HL-60 (cell line): Measurements from ENCODE around the gene TRIP4.

Experiments used
- DNase-seq, 2 experiments: peaks; one replicate each; pipeline ENCODE4 v3.0.0-alpha.2; 2010 to 2020; ENCODE audit warnings: low read depth in 1 of 2, low spot score in 1 of 2
- H3K27ac ChIP-seq: fragments of 250-450 bp; sonication (Bioruptor Pico); replicated peaks from 2 replicates; pipeline ENCODE4 v1.5.1; 2020; ENCODE audit warnings: mild to moderate bottlenecking, moderate library complexity
- H3K27me3 ChIP-seq: fragments of 250-450 bp; sonication (Bioruptor Pico); 2 replicates; pipeline ENCODE4 v1.5.1; 2021; ENCODE audit warnings: mild to moderate bottlenecking, moderate library complexity; ENCODE audit not compliant: insufficient read depth, poor library complexity, severe bottlenecking
- H3K4me3 ChIP-seq: replicated peaks from 2 replicates; pipeline ENCODE4 v1.5.1; 2011; ENCODE audit warnings: mild to moderate bottlenecking, control low read depth, low read length; ENCODE audit not compliant: insufficient read depth
- CTCF ChIP-seq: IDR thresholded peaks from one replicate; pipeline ENCODE4 v1.5.1; 2011; ENCODE audit warnings: low read length, control low read depth, inconsistent platforms; ENCODE audit not compliant: insufficient read depth
- GABPA ChIP-seq: IDR thresholded peaks from 2 replicates; pipeline ENCODE4 v1.6.1; 2012; ENCODE audit warnings: low read depth
- POLR2AphosphoS5 ChIP-seq: IDR thresholded peaks from 2 replicates; pipeline ENCODE4 v1.6.1; 2012; ENCODE audit warnings: low read depth
- SPI1 ChIP-seq: IDR thresholded peaks from 2 replicates; pipeline ENCODE4 v1.6.1; 2012; ENCODE audit warnings: low read depth, mild to moderate bottlenecking, borderline replicate concordance
- TF ChIP-seq, protein P1 (sequence below): IDR thresholded peaks from 2 replicates; pipeline ENCODE4 v1.6.1; 2012; ENCODE audit warnings: low read depth; ENCODE audit not compliant: insufficient replicate concordance

Gene TRIP4

DNA sequence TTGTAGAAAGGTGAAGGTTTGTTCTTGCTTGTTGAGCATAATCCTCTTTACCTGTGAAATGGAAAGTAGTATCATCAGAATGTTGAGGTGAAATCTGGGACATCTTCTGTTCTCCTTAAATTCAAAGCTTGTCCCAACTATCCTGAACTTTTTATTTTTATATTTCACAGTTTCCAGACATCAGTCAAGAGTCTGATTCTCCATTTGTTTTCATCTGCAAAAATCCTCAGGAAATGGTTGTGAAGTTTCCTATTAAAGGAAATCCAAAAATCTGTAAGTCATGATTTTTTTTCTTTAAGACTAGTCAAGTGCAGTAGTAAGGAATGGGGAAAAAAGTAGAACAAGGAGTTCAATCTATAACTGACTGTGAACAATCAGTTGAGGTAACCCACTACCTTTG lies 57.2 kb downstream of the TRIP4 start:
- DNase-seq: no peak
- no peaks in the 10 kb centered on the region for H3K27me3 ChIP-seq
- H3K4me3 ChIP-seq: no peak overlapping the region
- TF ChIP-seq GABPA: no peak
- TF ChIP-seq SPI1: no peak
- TF ChIP-seq CTCF: no peak
- TF ChIP-seq, protein P1, sequence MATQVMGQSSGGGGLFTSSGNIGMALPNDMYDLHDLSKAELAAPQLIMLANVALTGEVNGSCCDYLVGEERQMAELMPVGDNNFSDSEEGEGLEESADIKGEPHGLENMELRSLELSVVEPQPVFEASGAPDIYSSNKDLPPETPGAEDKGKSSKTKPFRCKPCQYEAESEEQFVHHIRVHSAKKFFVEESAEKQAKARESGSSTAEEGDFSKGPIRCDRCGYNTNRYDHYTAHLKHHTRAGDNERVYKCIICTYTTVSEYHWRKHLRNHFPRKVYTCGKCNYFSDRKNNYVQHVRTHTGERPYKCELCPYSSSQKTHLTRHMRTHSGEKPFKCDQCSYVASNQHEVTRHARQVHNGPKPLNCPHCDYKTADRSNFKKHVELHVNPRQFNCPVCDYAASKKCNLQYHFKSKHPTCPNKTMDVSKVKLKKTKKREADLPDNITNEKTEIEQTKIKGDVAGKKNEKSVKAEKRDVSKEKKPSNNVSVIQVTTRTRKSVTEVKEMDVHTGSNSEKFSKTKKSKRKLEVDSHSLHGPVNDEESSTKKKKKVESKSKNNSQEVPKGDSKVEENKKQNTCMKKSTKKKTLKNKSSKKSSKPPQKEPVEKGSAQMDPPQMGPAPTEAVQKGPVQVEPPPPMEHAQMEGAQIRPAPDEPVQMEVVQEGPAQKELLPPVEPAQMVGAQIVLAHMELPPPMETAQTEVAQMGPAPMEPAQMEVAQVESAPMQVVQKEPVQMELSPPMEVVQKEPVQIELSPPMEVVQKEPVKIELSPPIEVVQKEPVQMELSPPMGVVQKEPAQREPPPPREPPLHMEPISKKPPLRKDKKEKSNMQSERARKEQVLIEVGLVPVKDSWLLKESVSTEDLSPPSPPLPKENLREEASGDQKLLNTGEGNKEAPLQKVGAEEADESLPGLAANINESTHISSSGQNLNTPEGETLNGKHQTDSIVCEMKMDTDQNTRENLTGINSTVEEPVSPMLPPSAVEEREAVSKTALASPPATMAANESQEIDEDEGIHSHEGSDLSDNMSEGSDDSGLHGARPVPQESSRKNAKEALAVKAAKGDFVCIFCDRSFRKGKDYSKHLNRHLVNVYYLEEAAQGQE: no peak
- H3K27ac ChIP-seq: no peak overlapping the region

GRCh38 chr15:64447536-64448315 lies 60.1 kb downstream of the TRIP4 start:
- TF ChIP-seq SPI1: peak; percentile 73; the same call in 1 of the 2 replicates
- TF ChIP-seq, protein P1: no peak
- Histone ChIP-seq H3K27me3 (no peaks in the 10 kb centered on the region), H3K4me3 (no peak overlapping the region), H3K27ac (peak overlapping the region; percentile 23; the same call in 1 of the 2 replicates)
- peak in 1 of 2 experiments; percentile 56 for DNase-seq

DNA sequence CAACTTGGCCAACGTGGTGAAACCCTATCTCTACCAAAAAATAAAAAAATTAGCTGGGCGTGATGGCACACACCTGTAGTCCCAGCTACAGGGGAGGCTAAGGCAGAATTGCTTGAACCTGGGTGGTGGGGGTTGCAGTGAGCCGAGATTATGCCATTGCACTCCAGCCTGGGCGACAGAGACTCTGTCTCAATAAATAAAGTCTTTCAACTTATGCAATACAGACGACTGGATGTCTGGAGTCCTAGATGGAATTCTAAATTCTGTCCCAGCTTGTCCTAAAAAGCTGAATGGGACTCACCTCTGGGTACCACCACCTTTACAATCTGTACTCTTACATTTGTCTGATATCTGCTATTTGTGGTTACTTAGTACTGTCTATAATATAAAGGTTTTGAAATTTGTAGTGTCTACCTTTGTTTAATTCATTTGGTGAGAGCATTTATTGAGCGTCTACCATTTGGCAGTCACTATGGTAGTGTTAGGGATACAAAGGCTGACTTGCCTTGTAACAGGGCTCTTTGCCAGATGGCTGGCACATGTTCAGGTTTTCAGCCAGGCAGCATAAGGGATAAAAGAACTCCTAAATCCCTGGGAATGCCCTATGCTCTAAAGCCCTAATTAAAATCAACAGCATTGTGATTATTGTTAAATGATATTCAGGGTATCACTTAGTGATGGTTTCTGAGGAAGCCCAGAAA lies 65.5 kb downstream of the TRIP4 start:
- no peak for DNase-seq
- TF ChIP-seq GABPA (no peak), POLR2AphosphoS5 (no peak), SPI1 (no peak), CTCF (no peak)
- TF ChIP-seq, protein P1: no peak
- Histone ChIP-seq H3K27me3 (no peaks in the 10 kb centered on the region), H3K27ac (no peak overlapping the region), H3K4me3 (no peak overlapping the region)
